ENCODE data around the gene PPFIA1. TPM values are rescaled to one million over a fixed set of nuclear protein-coding genes. Genes with fewer than 3 reads are reported as not detected.

Gene PPFIA1
- total RNA-seq, 1 experiment from 2014 or later: 75.1 TPM

DNA sequence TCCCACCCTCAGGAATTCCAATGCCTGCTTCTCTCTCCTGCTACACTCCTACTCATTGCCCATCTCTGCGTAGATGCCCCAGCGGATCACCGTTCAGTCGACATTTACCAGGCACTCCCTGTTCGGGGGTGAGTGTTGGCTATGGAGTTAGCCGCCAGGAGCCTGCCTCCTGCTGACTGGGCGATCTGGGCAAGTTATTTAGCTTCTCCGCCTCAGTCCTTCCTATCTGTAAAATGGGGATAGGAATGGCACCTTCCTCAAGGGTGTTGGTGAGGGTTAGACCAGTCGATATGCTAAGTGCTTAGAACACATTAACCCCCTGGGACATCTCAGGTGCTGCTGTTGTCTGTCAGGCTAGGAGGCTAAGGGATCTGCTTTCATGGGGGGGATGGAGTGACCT lies 36.5 kb upstream of the PPFIA1 start:
- DNase-seq (ENCODE audit: low spot score) (no peak), ATAC-seq (no peak)
- POLR2A ChIA-PET: no interaction called here
- Mint-ChIP-seq H3K9me3 (0 out of 2 replicates have a peak, but pooled peaks cover 5% of the 10 kb centered on the region), H3K4me1 (no peaks in the 10 kb centered on the region), H3K36me3 (no peaks in the 10 kb centered on the region), H3K27me3 (ENCODE audit: low read depth) (no peaks in the 10 kb centered on the region), H3K4me3 (no peak overlapping the region), H3K27ac (no peak overlapping the region; the same call in 1 of the 2 replicates)
- TF ChIP-seq FOXK1 (CRISPR knock-in tag; IDR thresholded peaks at IDR 0.05) (no peak), NR1H2 (CRISPR knock-in tag; IDR thresholded peaks at IDR 0.05) (no peak), ELF4 (CRISPR knock-in tag; IDR thresholded peaks at IDR 0.05; ENCODE audit: low read depth) (no peak)
- CTCF ChIA-PET: no interaction called here

- no peak for TF ChIP-seq KAT7 (CRISPR knock-in tag; IDR thresholded peaks at IDR 0.05; ENCODE audit: borderline replicate concordance)
- no peaks in the 10 kb centered on the region for H3K4me1 Mint-ChIP-seq
- H3K36me3 Mint-ChIP-seq: no peaks in the 10 kb centered on the region
- ATAC-seq (no peak), DNase-seq (ENCODE audit: low spot score) (no peak)
- H3K27ac Mint-ChIP-seq: no peak overlapping the region
- peaks cover 3% of the 10 kb centered on the region; the same call in 1 of the 2 replicates for H3K9me3 Mint-ChIP-seq
- H3K27me3 Mint-ChIP-seq (ENCODE audit: low read depth): no peaks in the 10 kb centered on the region; the same call in none of the 2 replicates
- POLR2A ChIA-PET: no interaction called here
- CTCF ChIA-PET: interaction anchor here (1.0 kb wide), 2 partner anchors 36 to 292 kb away, joined by 3 read pairs; no protein-coding TSS in a partner anchor
- no peak overlapping the region for H3K4me3 Mint-ChIP-seq
These were observed 30.2 kb upstream of the PPFIA1 start for GRCh38 chr11:70240337-70240736.

- H3K36me3 Mint-ChIP-seq: no peaks in the 10 kb centered on the region
- no peak overlapping the region for H3K4me3 Mint-ChIP-seq
- H3K27ac Mint-ChIP-seq: no peak overlapping the region
- ATAC-seq: no peak
- TF ChIP-seq HMGA2 (CRISPR knock-in tag; IDR thresholded peaks at IDR 0.05): 0 out of 2 replicates have a peak, but pooled peaks have one; percentile 49
- no peak for TF ChIP-seq RELA (CRISPR knock-in tag; IDR thresholded peaks at IDR 0.05; ENCODE audit: borderline replicate concordance)
- DNase-seq (ENCODE audit: low spot score): no peak
- H3K9me3 Mint-ChIP-seq: peaks cover 3% of the 10 kb centered on the region; the same call in 1 of the 2 replicates
- H3K4me1 Mint-ChIP-seq: no peaks in the 10 kb centered on the region
- ChIA-PET POLR2A (no interaction called here), CTCF (no interaction called here)
- no peaks in the 10 kb centered on the region; the same call in none of the 2 replicates for H3K27me3 Mint-ChIP-seq (ENCODE audit: low read depth)
These were observed 28.8 kb upstream of the PPFIA1 start for GRCh38 chr11:70241709-70242108.

GRCh38 chr11:70242885-70243284 lies 27.6 kb upstream of the PPFIA1 start:
- Mint-ChIP-seq H3K4me1 (peaks cover 4% of the 10 kb centered on the region), H3K9me3 (peaks cover 3% of the 10 kb centered on the region; the same call in 1 of the 2 replicates), H3K4me3 (no peak overlapping the region), H3K27ac (no peak overlapping the region), H3K27me3 (ENCODE audit: low read depth) (no peaks in the 10 kb centered on the region; the same call in none of the 2 replicates), H3K36me3 (no peaks in the 10 kb centered on the region)
- ATAC-seq: no peak
- DNase-seq (ENCODE audit: low spot score): no peak
- POLR2A ChIA-PET: no interaction called here
- CTCF ChIA-PET: no interaction called here
- TF ChIP-seq ZNF263 (CRISPR knock-in tag; IDR thresholded peaks at IDR 0.05; ENCODE audit: low read depth) (no peak), ZBTB21 (CRISPR knock-in tag; IDR thresholded peaks at IDR 0.05; ENCODE audit: borderline replicate concordance) (no peak), IRF1 (CRISPR knock-in tag; IDR thresholded peaks at IDR 0.05) (no peak), TCF7 (CRISPR knock-in tag; IDR thresholded peaks at IDR 0.05; ENCODE audit: low read depth) (no peak), MLX (CRISPR knock-in tag; IDR thresholded peaks at IDR 0.05) (no peak), JAZF1 (CRISPR knock-in tag; IDR thresholded peaks at IDR 0.05) (no peak), MYBL2 (CRISPR knock-in tag; IDR thresholded peaks at IDR 0.05) (no peak), ATF3 (CRISPR knock-in tag; conservative IDR thresholded peaks at IDR 0.05) (no peak), HMGA2 (CRISPR knock-in tag; IDR thresholded peaks at IDR 0.05) (no peak), ELF4 (CRISPR knock-in tag; IDR thresholded peaks at IDR 0.05; ENCODE audit: low read depth) (no peak)
- TF ChIP-seq, protein P1, sequence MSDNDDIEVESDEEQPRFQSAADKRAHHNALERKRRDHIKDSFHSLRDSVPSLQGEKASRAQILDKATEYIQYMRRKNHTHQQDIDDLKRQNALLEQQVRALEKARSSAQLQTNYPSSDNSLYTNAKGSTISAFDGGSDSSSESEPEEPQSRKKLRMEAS (CRISPR knock-in tag; IDR thresholded peaks at IDR 0.05): no peak
- TF ChIP-seq, protein P2, sequence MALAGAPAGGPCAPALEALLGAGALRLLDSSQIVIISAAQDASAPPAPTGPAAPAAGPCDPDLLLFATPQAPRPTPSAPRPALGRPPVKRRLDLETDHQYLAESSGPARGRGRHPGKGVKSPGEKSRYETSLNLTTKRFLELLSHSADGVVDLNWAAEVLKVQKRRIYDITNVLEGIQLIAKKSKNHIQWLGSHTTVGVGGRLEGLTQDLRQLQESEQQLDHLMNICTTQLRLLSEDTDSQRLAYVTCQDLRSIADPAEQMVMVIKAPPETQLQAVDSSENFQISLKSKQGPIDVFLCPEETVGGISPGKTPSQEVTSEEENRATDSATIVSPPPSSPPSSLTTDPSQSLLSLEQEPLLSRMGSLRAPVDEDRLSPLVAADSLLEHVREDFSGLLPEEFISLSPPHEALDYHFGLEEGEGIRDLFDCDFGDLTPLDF (CRISPR knock-in tag; IDR thresholded peaks at IDR 0.05): no peak
- TF ChIP-seq, protein P3, sequence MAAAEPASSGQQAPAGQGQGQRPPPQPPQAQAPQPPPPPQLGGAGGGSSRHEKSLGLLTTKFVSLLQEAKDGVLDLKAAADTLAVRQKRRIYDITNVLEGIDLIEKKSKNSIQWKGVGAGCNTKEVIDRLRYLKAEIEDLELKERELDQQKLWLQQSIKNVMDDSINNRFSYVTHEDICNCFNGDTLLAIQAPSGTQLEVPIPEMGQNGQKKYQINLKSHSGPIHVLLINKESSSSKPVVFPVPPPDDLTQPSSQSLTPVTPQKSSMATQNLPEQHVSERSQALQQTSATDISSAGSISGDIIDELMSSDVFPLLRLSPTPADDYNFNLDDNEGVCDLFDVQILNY (CRISPR knock-in tag; IDR thresholded peaks at IDR 0.05): no peak
- TF ChIP-seq, protein P4, sequence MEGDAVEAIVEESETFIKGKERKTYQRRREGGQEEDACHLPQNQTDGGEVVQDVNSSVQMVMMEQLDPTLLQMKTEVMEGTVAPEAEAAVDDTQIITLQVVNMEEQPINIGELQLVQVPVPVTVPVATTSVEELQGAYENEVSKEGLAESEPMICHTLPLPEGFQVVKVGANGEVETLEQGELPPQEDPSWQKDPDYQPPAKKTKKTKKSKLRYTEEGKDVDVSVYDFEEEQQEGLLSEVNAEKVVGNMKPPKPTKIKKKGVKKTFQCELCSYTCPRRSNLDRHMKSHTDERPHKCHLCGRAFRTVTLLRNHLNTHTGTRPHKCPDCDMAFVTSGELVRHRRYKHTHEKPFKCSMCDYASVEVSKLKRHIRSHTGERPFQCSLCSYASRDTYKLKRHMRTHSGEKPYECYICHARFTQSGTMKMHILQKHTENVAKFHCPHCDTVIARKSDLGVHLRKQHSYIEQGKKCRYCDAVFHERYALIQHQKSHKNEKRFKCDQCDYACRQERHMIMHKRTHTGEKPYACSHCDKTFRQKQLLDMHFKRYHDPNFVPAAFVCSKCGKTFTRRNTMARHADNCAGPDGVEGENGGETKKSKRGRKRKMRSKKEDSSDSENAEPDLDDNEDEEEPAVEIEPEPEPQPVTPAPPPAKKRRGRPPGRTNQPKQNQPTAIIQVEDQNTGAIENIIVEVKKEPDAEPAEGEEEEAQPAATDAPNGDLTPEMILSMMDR (IDR thresholded peaks at IDR 0.05): no peak

All from WTC11 (cell line).